Measurements from ENCODE around the gene SDK2. TPM values are rescaled to one million over a fixed set of nuclear protein-coding genes. Genes with fewer than 3 reads are reported as not detected.

Gene SDK2
- total and polyA plus RNA-seq, 2 experiments from 2014 or later = 0.59 to 1.2 TPM

DNA sequence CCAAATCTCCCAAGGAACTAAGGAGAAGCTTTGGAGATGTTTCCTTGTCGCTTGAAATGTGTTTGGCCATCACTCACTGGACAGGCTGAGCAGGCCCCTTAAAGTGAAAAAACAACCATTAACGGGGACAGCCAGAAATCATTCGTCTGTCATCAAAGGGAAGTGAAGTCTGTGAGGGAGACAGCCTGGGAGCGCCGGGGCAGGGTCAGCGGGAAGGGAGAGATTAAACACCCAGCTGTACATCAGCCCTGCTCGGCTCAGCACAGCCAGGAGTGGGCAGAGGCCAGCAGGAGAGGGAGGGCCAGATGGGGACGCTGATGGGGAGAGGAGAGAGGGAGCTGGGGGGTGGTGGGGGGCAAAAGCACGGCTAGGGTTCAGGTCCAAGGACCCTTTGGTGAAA lies 105.1 kb downstream of the SDK2 start:
- WGBS (ENCODE audit: low lambda C conversion rate, missing lambda C conversion rate) = 40% methylated on average over 9 of the region's 9 CpGs
- no peaks in the 10 kb centered on the region for H3K79me2 ChIP-seq
- H3K9me3 ChIP-seq (ENCODE audit: low read depth) = no peaks in the 10 kb centered on the region
- no peak for TF ChIP-seq EZH2phosphoT487 (IDR thresholded peaks at IDR 0.05; ENCODE audit: low read depth, severe bottlenecking, unreplicated experiment)
- no peak for TF ChIP-seq EZH2 (IDR thresholded peaks at IDR 0.05; ENCODE audit: borderline replicate concordance)
- TF ChIP-seq CTCF (IDR thresholded peaks at IDR 0.05; ENCODE audit: poor library complexity) = no peak
- no peaks in the 10 kb centered on the region for H3K9me2 ChIP-seq (replicated peaks; ENCODE audit: insufficient read depth)
- H3K36me3 ChIP-seq (replicated peaks; ENCODE audit: insufficient read depth, low read depth) = no peaks in the 10 kb centered on the region
- no peak overlapping the region for H3K4me3 ChIP-seq
- no peaks in the 10 kb centered on the region for H3K4me1 ChIP-seq (ENCODE audit: insufficient read depth)
- no peak overlapping the region for H3K4me2 ChIP-seq
- H3K27me3 ChIP-seq = peaks cover 8% of the 10 kb centered on the region
- no peak for DNase-seq (ENCODE audit: low spot score)
- no peak overlapping the region for H2AFZ ChIP-seq
- H4K20me1 ChIP-seq (ENCODE audit: insufficient read depth, poor library complexity, severe bottlenecking) = no peaks in the 10 kb centered on the region
- no peak overlapping the region for H3K27ac ChIP-seq

GRCh38 chr17:73538445-73538844 lies 105.8 kb downstream of the SDK2 start:
- no peak overlapping the region for H3K27ac ChIP-seq
- no peaks in the 10 kb centered on the region for H3K4me1 ChIP-seq (ENCODE audit: insufficient read depth)
- H2AFZ ChIP-seq = no peak overlapping the region
- H3K27me3 ChIP-seq = peaks cover 8% of the 10 kb centered on the region
- H3K9me3 ChIP-seq (ENCODE audit: low read depth) = no peaks in the 10 kb centered on the region
- H3K4me2 ChIP-seq = no peak overlapping the region
- H3K36me3 ChIP-seq (replicated peaks; ENCODE audit: insufficient read depth, low read depth) = no peaks in the 10 kb centered on the region
- no peaks in the 10 kb centered on the region for H3K79me2 ChIP-seq
- H4K20me1 ChIP-seq (ENCODE audit: insufficient read depth, poor library complexity, severe bottlenecking) = no peaks in the 10 kb centered on the region
- DNase-seq (ENCODE audit: low spot score) = no peak
- 96% methylated on average over 7 of the region's 7 CpGs for WGBS (ENCODE audit: low lambda C conversion rate, missing lambda C conversion rate)
- no peaks in the 10 kb centered on the region for H3K9me2 ChIP-seq (replicated peaks; ENCODE audit: insufficient read depth)
- no peak overlapping the region for H3K4me3 ChIP-seq
- TF ChIP-seq CTCF (IDR thresholded peaks at IDR 0.05; ENCODE audit: poor library complexity) = no peak
- TF ChIP-seq EZH2 (IDR thresholded peaks at IDR 0.05; ENCODE audit: borderline replicate concordance) = no peak
- TF ChIP-seq EZH2phosphoT487 (IDR thresholded peaks at IDR 0.05; ENCODE audit: low read depth, severe bottlenecking, unreplicated experiment) = no peak

- Histone ChIP-seq H2AFZ (no peak overlapping the region), H3K27me3 (peaks cover 8% of the 10 kb centered on the region), H3K27ac (no peak overlapping the region), H3K79me2 (no peaks in the 10 kb centered on the region), H3K4me2 (no peak overlapping the region), H3K36me3 (replicated peaks; ENCODE audit: insufficient read depth, low read depth) (no peaks in the 10 kb centered on the region), H3K9me3 (ENCODE audit: low read depth) (no peaks in the 10 kb centered on the region), H3K9me2 (replicated peaks; ENCODE audit: insufficient read depth) (no peaks in the 10 kb centered on the region), H3K4me1 (ENCODE audit: insufficient read depth) (no peaks in the 10 kb centered on the region), H4K20me1 (ENCODE audit: insufficient read depth, poor library complexity, severe bottlenecking) (no peaks in the 10 kb centered on the region), H3K4me3 (no peak overlapping the region)
- DNase-seq (ENCODE audit: low spot score) = no peak
- WGBS (ENCODE audit: low lambda C conversion rate, missing lambda C conversion rate) = 49% methylated on average over 28 of the region's 28 CpGs
- TF ChIP-seq CTCF (IDR thresholded peaks at IDR 0.05; ENCODE audit: poor library complexity) = no peak
- TF ChIP-seq EZH2 (IDR thresholded peaks at IDR 0.05; ENCODE audit: borderline replicate concordance) = no peak
- TF ChIP-seq EZH2phosphoT487 (IDR thresholded peaks at IDR 0.05; ENCODE audit: low read depth, severe bottlenecking, unreplicated experiment) = no peak
Observed at GRCh38 chr17:73536700-73537605, 107.3 kb downstream of the SDK2 start.

Measured in hepatocyte (in vitro differentiated cells).